HPDE6-E6E7 (cell line): ENCODE results near the gene ELK4.

Experiments used
- DNase-seq: peaks from one replicate; pipeline ENCODE4 v3.0.0; 2011; ENCODE audit warnings: missing footprints; ENCODE audit errors: extremely low spot score

ELK4 gene

DNA sequence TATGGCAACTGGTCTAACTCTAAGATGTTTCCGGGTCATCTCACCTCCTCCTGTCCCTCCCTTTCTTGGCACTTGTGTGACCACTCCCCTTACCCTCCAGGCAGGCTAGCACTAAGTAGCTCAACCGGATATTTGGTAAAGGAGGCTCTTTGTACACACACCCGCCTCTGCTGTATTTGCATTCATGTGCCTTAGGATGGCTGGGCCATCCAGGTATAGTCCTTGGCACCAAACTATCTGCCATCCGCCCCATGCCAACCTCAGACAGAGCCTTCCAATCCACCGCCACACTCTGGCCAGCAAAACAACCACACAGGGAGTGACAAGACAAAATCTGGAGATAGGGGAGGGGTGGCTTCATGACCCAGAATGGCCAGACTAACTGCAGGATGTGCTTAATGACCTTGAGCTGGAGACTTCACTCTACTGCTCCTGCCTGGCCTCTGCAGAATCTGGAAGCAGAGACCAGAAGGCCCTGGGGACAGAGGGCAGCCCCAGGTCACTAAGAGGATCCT is 67.8 kb downstream of the ELK4 start:
- peak; percentile 22 for DNase-seq

DNA sequence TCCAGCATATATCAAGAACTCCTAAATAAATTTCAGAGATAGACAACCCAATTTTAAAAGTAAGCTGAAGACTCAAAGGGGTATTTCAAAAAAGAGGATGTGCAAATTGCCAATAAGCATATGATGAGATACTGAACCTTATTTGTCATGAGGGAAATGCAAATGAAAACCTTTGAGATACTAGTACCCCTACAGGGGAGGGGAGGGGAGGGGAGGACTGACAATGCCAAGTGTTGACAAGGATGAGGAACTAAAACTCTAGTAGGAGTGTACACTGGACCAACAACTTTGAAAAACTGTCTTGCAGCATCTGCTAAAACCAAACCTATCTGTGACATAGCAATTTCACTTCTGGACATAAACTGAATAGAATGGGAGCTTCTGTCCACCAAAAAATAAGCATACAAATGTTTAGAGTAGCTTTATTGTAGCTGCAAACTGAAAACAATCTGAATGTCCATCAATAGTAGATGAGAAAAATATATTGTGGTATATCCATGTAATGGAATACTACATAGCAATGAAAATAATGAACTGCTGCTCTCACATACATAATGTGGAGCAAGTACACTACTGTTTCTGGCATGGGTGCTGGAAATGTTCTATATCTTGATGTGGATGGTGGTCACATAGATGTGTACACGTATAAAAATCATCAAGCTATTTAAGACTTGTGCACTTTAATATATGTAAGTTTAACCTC is 70.2 kb downstream of the ELK4 start:
- no peak for DNase-seq
